NCI-H1694 treated with DMSO at 0.1 percent for 48 hours (cell line): ENCODE data around the gene RPGR.
A peak's percentile ranks its signal among the peaks of the same experiment; 100 is the strongest.

Experiments used
- DNase-seq: peaks from one replicate; lab custom pipeline; 2025; lab: John Stamatoyannopoulos, UW

The RPGR gene

DNA sequence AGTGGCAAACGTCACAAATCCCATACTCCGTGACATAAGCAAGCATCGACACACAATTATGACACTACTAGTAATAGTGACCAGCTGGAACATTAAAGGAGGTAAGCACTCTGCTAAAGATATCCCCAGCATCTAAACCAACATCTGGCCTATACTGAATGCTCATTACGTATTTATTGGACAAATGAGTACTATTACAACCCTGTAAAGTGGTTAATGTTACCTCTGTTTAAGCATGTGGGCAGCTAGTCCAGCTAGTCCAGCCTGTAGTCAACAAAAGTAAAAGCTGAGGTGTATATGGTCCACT is 419 bp upstream of the RPGR start:
- DNase-seq = no peak

DNA sequence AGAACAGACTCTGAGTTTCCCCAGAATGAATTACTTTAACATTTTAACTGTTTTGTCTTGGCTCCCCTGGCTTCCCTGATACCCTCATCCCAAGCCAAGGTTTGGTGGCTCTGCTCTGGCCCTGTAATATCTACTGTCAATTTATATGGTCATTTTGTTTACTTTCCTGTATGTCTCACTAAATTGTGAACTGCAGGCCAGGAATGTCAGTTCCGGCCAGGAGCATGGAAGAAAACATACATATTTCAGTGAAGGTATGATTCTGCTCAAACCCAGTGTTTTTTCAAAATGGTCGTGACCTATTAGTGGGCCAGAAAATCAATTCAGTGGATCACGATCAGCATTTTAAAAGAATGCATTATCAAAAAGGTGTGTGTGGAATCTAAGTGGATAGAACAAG is 1.2 kb downstream of the RPGR start:
- no peak for DNase-seq

DNA sequence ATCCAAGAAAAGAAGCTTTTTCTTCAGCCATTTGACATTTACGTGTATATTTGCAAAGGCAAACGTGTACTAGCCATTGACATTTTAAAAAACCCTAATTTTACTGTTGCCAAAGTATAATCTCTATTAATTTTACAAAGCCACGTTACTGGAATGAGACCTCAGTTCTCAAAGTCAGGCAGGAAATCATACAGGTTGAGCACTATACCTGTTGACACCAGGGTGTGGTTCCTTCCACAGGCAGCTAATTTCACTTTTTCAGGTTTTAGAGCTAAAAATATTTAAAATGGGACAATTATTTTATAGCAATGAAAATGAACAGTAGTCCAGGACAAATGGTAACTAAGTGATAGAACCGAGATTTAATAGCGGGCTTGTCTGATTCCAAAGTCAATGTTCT is 6.5 kb downstream of the RPGR start:
- DNase-seq = no peak

DNA sequence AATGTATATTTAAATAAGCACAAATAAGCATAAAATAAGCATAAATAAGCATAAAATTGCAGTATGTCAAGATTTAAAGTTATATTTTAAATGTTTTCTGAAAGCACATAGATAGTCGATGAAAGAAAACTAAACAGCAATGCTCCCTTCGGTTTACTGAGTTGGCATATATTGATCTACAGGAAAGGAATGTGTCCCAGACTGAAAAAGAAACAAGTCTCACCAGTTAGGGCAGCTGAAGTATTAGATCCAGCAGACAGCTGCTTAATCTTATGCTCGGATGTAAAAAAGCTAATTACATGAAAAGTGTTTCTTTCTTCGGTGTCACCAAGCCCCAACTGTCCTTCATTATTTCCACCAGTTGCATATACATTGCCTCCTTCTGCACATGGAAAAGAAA is 8.7 kb downstream of the RPGR start:
- DNase-seq = no peak

DNA sequence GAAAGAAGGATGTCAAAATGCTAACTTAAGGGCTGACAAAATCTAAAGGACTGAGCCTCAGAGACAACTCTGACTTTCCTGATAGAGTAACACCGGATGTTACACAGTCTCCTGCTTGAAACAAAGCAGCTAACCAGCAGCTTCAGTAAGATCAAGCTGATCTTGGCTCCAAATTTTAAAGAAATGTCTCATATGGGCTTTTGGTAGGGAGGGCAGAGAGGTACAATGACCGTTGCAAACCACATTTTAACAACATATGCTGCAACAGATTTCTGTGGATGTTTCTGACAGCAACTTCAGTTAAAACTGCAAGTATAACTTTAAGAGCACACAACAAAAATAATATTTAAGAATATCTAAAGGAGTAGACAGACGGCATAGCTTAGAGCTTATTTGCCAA is 9.1 kb downstream of the RPGR start:
- no peak for DNase-seq

DNA sequence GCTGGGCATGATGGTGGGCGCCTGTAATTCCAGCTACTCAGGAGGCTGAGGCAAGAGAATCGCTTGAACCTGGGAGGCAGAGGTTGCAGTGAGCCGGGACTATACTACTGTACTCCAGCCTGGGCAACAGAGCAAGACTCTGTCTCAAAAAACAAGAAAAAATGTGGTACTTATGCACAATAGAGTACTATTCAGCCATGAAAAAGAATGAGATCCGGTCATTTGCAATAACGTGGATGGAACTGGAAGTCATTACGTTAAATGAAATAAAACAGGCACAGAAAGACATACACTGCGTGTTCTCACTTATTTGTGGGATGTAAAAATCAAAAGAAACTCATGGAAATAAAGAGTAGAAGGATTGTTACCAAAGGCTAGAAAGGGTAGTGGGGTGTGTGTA is 12.1 kb downstream of the RPGR start:
- no peak for DNase-seq

DNA sequence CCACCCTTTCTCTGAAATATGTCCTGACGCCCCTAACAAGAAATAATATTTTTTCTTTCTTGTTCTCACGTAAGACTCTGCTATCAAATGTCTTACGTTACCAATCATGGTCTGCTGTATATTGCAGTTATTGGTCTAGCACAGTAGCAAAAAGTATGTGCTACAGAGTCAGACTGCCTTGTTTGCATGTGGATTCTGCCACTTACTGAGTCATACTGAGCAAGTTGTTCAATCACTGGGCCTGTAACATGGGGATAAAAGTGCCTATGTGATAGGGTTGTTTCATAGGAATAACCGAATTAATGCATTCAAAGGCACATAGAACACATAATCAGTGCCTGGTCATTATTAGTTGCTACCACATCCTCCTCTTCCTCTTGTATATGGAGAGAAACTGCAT is 14.1 kb downstream of the RPGR start:
- DNase-seq = no peak

DNA sequence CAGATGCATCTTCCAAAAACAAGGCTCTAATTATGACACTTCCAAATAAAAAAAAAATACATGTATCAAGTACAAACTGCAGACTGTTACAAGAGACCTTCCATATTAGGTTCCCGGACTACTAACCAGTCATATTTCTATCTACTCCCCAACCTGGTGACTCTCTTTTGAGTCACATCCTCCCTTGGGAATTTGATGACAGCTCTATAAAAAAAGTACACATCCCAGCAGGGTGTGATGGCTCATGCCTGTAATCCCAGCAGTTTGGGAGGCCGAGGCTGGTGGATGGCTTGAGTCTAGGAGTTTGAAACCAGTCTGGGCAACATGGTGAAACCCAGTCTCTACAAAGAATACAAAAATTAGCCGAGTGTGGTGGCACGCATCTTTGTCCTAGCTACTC is 14.9 kb downstream of the RPGR start:
- no peak for DNase-seq

DNA sequence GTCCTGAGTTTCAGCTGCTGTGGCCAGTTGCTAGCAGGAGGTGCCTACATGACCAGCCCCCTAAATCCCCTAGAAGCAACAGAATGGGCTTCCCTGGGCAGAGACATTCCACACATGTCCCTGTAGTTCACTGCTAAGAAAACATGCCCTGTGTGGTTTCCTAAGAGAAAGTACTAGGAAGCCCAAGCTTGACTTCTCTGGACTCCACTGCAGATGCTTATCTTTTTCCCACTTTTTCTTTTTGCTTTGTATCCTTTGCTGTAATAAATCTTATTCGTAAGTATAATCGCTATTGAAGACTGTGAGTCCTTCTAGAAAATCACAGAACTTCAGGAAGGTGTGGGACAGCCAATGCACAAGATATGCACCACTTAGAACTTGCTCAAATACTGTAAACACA is 15.6 kb downstream of the RPGR start:
- DNase-seq = no peak

DNA sequence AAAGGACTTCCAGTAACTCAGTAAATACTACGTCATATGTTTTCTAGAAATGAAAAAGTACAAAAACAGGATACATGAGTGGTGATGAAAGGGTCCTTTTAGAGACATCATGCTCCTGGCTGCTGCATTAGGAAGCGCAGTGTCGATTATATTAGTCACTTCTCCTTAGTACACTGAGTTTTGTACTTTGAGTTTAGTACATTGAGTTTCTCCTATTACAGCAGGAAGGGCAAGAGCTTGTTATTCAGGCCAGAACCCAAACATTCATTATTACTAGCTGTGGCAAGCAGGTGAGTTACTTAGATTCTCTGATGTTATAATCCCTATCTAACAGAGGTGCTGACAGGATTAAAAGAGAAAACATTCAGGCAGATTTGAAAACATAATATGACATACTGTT is 21.3 kb downstream of the RPGR start:
- DNase-seq = no peak

DNA sequence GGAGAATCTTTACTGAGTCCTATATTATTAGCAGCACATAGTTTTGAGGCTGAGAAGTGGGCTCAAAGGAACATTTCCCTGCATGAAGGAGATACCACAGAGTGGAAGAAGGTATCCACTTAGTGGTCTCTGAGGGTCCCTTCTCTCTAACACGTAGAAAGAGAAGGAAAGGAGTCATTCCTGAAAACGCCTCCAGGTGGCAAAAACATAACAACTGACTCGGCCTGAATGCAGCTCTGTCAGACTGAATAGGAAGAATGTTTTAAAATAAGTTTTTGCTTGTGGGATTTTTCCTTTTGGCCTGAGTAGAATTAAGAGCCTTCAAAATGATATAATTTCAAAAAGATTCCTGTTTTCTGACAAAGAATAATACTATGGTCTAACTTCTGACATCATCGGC is 23.3 kb downstream of the RPGR start:
- DNase-seq = peak; percentile 8

DNA sequence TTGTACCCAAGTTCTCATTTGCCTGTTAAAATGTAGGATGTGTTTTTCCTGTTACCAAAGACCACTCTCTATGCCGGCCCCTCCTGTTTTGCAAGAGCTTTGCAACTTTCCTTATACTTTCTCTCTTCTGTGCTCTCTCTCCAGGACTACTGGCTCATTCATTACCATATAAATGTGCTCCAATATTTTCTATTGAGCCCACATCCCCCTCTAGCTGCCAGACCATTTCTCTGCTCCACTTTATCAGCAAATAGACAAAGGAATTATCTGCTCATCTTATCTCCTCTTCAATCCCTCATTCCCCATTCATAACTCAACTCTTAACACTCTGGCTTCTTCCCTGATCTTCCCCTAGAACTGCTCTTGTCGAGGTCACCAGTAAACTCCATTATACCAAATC is 33.6 kb downstream of the RPGR start:
- no peak for DNase-seq

DNA sequence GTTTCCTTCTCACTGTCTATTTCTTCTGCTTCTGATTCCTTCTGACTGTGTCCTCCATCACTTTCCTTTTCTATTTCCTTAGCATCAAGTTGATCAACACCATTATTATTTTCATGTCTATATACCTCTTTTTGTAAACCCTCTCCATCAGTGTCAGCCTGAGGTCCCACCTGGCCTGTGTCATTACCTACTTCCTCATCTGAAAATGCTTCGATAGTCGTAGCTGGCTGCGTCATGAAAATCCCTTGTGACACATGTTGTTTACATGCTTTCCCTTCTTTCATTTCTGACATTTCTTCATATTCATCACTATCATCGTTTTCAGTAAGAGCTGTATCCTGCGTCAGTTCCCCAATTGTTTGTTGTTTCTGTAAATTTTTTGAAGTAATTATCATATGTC is 39.6 kb downstream of the RPGR start:
- DNase-seq = no peak

DNA sequence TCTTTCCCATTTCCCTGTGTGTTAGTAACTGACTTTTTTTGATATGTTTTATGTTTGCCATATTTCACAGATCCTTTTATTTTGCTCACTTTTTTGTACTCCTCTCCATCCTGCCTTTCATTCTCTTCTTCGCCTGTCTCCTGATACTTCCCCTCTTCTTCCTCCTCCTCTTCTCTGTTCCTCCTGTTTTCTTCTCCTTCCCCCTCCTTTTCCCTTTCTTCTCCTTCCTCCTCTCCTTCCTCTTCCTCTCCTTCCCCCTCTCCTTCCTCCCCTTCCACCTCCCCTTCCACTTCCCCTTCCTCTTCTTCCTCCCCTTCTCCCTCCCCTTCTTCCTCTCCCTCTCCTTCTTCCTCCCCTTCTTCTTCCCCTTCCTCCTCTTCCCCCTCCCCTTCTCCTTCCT is 41.7 kb downstream of the RPGR start:
- DNase-seq = no peak

DNA sequence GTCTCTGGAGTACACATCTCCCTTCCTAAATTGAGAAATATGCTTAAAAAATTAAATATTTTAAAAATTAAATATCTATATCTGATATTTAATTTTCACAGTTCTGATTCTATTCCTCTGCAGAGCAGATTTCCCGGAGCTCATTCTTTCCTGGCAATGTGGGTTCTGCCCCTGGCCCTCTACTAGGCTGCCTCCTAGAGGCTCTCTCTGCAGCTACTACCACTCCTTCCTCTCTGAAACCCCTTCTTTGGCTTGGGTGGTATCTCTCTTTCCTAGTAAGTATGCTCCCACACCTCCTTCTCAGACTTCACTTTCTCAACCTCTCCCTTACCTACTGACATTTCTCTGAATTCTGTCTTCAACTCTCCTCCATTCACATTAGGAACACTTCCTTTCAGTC is 45.3 kb downstream of the RPGR start:
- no peak for DNase-seq

DNA sequence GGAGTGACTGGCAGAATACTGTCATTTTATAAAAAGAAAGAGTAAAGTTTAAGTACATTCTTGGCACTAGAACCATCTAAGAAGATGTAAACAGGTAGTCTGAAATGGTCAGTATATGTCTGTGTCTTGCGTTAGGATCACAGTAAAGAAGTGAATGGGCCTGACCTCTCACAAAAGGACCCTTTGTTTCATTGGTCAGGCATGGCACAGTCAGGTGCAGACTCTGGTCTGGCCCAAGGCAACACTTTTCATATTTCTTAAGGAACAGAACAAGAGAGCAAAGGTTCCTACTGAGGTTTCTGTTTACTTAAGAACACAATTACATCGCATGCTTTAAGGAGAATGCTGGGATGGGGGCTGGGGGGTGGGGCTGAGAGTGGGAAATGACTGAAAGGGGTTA is 48.1 kb downstream of the RPGR start:
- no peak for DNase-seq

DNA sequence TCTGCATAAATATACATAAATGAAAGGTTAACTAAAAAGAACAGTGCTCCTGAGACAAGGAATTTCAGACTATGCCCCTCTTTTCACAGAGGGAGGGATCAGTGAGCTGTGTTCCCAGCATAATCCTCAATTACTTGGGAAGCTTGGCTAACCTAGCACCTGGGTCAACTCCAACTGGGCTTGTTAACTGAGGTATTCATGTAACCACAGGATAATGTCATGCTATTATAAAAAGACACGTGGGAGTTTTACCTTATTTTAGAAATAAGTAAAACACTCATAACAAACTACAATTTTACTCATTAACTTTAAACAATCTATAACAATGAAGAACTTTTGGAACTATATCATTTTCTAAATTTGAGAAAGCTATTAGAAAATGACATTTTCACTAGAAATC is 48.6 kb downstream of the RPGR start:
- DNase-seq = no peak

DNA sequence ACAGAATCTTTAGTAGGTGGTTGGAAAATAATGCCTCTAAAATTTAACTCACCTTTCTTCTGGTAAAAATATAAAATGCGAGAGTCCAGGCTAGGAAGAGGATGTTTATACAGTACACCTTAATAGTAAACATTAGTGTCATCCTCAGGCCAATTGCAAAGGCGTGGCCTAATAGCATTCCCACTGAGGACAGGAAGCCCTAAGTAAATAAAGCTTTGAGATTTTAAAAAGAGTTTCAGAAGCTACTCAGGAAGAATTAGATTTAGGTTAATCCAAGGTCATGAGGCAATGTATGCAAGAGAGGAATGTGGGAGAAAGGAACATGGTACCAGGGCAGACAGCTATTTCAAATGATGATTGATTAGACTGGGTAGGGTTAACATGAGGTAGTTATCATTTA is 49.5 kb downstream of the RPGR start:
- DNase-seq = no peak

DNA sequence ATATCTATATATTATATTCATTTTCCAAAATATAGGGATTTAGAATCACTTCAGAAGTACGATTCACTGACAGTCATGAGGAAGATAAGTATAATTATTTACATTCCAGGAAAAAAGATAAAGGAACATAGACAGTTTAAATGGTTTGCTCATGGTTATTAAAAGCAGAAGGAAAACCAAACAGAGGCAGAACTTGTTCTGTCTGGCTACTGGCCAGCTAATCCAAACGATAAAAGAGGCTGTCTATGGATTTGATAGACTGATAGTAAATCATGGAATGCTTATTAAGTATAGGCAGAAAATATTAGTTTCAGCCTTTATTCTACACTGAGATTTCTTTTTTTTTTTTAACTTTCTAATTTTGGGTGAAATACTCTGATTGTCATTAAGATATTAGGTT is 50.2 kb downstream of the RPGR start:
- DNase-seq = no peak

DNA sequence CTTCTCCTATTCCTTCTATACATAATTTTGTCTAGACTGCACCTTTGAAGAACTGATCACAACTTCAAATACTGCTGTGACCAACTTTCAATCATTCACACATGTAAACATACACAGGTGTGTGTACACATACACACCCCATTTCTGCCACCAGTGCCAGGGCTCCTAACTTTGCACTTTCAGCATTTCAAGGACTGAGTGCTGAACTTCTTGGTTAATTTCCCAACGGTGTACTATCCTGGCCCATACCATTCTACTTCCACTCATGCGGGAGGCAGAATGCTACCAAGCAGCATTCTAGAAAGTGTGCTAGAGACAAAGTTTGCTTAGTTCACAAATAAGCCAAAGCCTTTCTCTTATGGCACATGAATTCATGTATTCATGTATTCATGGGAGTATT is 51.2 kb downstream of the RPGR start:
- no peak for DNase-seq

DNA sequence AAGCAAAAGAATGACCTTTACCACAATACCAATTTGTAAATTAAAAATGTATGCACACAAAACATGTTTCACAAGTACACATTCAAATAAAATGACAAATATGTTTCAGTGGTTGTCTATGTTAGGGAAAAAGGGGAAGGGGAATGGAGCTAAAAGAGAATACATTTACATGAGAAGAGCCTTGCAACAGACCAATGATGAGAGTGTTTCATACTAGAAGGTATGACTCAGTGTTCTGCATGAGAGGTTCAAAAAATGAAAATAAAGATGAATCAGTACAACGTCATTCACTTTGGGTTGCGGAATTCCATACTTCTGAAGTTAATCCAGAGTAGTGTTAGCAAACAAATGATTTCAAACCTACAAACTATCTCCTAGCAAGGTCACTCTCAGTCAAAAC is 51.7 kb downstream of the RPGR start:
- DNase-seq = no peak

DNA sequence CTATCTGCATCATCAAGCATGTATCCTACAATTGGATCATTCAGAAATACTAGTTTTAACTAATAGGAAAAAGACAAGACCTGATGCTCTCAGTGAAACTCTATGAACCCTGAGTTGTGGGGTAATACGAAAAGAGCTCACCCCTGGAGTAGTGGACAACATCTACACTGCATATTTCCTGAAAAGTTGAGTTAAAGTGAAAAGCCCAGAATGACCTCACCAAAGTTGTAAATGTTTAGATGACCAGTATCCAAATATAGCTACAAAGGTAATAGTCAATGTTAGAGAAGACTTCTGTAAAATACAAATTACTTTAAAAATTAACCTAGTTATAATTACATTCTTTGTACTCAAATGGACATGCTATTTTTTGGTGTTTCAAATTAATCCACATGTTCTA is 53.9 kb downstream of the RPGR start:
- DNase-seq = no peak

DNA sequence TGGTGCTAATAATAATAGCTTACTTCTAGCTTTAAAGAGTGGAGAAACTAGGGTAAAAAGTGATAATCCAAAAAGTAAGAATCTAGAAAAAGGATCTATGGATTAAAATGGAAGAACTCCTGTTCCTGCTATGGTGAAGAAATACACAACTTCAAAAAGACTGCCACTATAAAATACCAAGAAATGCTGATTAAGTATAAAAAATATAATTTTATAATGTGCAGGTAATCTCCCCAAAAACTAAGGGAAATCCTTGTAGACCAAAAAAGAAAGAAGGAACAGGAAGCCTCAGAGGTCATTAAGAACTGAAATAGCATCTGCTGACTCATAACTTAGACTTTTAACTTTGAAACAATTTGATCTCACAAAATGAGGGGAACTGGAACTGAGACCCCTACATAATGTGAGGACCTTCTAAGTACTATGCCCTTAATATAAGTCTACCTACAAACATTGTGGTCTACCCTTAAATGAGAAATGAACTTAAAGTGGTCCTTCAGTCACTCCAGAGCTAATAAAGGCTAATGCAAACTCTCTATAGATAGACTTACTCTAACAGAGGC is 56.1 kb downstream of the RPGR start:
- DNase-seq = no peak

DNA sequence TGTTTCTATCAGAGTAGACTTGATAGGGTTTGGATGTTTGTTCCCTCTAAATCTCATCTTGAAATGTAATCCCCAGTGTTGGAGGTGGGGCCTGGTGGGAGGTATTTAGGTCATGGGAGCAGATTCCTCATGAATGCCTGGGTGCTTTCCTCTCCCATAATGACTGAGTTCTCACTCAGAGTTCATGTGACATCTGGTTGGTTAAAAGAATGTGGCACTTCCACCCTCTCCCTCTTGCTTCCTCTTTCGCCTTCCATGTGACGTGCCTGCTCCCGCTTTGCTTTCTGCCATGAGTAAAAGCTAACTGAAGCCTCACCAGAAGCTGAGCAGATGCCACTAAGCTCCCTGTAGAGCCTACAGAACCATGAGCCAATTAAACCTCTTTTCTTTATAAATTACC is 59.3 kb downstream of the RPGR start:
- DNase-seq = no peak
